HCT116 (cell line): Measurements from ENCODE around the gene EGF. TPM values are rescaled to one million over a fixed set of nuclear protein-coding genes. Genes with fewer than 3 reads are reported as not detected.

ENCODE experiments used
- ATAC-seq: fragments of 200-7000 bp; cut with Tn5 transposase; 2 replicates; pipeline ENCODE4 v1.9.1; 2020; ENCODE audit warnings: mild to moderate bottlenecking, moderate library complexity
- BruUV-seq: library from RNA; stranded (reverse); fragments of 400-500 nt; replicated peaks from 2 replicates; lab custom pipeline; 2021; lab: Mats Ljungman, UMichigan
- CTCF ChIA-PET: fragments of 300-600 bp; sonication (Branson Sonifier 250); formaldehyde crosslinking; loops from one replicate; lab custom pipeline; 2021; ENCODE audit warnings: antibody characterized with exemption; lab: Charles Lee
- POLR2A ChIA-PET: fragments of 300-600, 350-600 bp; sonication (Branson Sonifier 250); formaldehyde crosslinking; loops from one replicate; lab custom pipeline; 2021; ENCODE audit warnings: antibody characterized with exemption; lab: Charles Lee
- RAD21 ChIA-PET, 2 experiments: fragments of 300-600 bp; sonication (Branson Sonifier 250); formaldehyde crosslinking; loops; one replicate each; lab custom pipeline; 2023; ENCODE audit warnings: low total read pairs in 2 of 2; ENCODE audit not compliant: uncharacterized antibody in 2 of 2, unreplicated experiment in 2 of 2, low non-redundant PET in 1 of 2; lab: Charles Lee
- DNase-seq: peaks from one replicate; pipeline ENCODE4 v3.0.0-alpha.2; 2010; ENCODE audit warnings: low read depth, low spot score
- H2AFZ ChIP-seq: fragments of 200-600 bp; shearing (Covaris generic), sonication (generic); 2 replicates; pipeline ENCODE4 v1.6.1; 2017; ENCODE audit warnings: low read depth, mixed run types, mixed read lengths, antibody characterized with exemption, low read length; ENCODE audit not compliant: poor library complexity, severe bottlenecking
- H3K27ac ChIP-seq: 2 replicates; pipeline ENCODE4 v1.5.1; 2012; ENCODE audit warnings: low read depth, low read length
- H3K27me3 ChIP-seq: fragments of 200-600 bp; sonication (generic); 2 replicates; pipeline ENCODE4 v1.6.1; 2016; ENCODE audit warnings: mixed run types, low read length, mixed read lengths; ENCODE audit not compliant: insufficient read depth
- H3K36me3 ChIP-seq, 2 experiments: fragments of 200-500 bp in 1 of 2; fragments of 200-600 bp in 1 of 2; sonication (Bioruptor generic) in 1 of 2; sonication (generic) in 1 of 2; 2 replicates each; pipeline versions ENCODE4 v1.5.1 to v1.6.1; 2014 to 2016; ENCODE audit warnings: low read length in 2 of 2, inconsistent platforms in 1 of 2, mixed read lengths in 1 of 2, mixed run types in 1 of 2; ENCODE audit not compliant: insufficient read depth in 2 of 2, control insufficient read depth in 1 of 2
- H3K4me1 ChIP-seq, 2 experiments: fragments of 200-600 bp in 1 of 2; sonication (generic) in 1 of 2; 2 replicates each; pipeline versions ENCODE4 v1.5.1 to v1.6.1; 2012 to 2017; ENCODE audit warnings: low read length in 2 of 2, inconsistent platforms in 1 of 2, mild to moderate bottlenecking in 1 of 2, mixed read lengths in 1 of 2, mixed run types in 1 of 2, moderate library complexity in 1 of 2; ENCODE audit not compliant: insufficient read depth in 2 of 2, control insufficient read depth in 1 of 2
- H3K4me2 ChIP-seq: fragments of 200-600 bp; sonication (generic); 2 replicates; pipeline ENCODE4 v1.6.1; 2017; ENCODE audit warnings: mixed run types, low read length, mixed read lengths
- H3K4me3 ChIP-seq, 2 experiments: fragments of 200-600 bp in 1 of 2; sonication (generic) in 1 of 2; replicated peaks in 1 of 2; 2 replicates each; pipeline ENCODE4 v1.5.1; 2011 to 2016; ENCODE audit warnings: low read length in 2 of 2, control low read depth in 1 of 2, low read depth in 1 of 2, mild to moderate bottlenecking in 1 of 2, mixed read lengths in 1 of 2, mixed run types in 1 of 2
- H3K79me2 ChIP-seq: fragments of 200-600 bp; sonication (generic); 2 replicates; pipeline ENCODE4 v1.6.1; 2017; ENCODE audit warnings: mild to moderate bottlenecking, mixed run types, low read length, moderate library complexity, mixed read lengths; ENCODE audit not compliant: insufficient read depth
- H3K9ac ChIP-seq: fragments of 200-600 bp; sonication (generic); 2 replicates; pipeline ENCODE4 v1.6.1; 2016; ENCODE audit warnings: low read length, mixed read lengths
- H3K9me2 ChIP-seq: fragments of 200-600 bp; sonication (generic), shearing (Covaris generic); 2 replicates; pipeline ENCODE4 v1.6.1; 2017; ENCODE audit warnings: mixed run types, mild to moderate bottlenecking, moderate library complexity; ENCODE audit not compliant: insufficient read depth
- H3K9me3 ChIP-seq, 2 experiments: fragments of 200-500 bp in 1 of 2; fragments of 200-600 bp in 1 of 2; sonication (Bioruptor generic) in 1 of 2; sonication (generic) in 1 of 2; 2 replicates each; pipeline ENCODE4 v1.6.1; 2014 to 2017; ENCODE audit warnings: low read length in 2 of 2, mixed read lengths in 2 of 2, inconsistent platforms in 1 of 2, low read depth in 1 of 2, mild to moderate bottlenecking in 1 of 2, mixed run types in 1 of 2, moderate library complexity in 1 of 2; ENCODE audit not compliant: control insufficient read depth in 1 of 2, insufficient read depth in 1 of 2
- H4K20me1 ChIP-seq: fragments of 200-600 bp; sonication (generic), shearing (Covaris generic); 2 replicates; pipeline ENCODE4 v1.6.1; 2017; ENCODE audit warnings: mixed run types, mild to moderate bottlenecking, moderate library complexity; ENCODE audit not compliant: insufficient read depth
- CBX3 ChIP-seq: IDR thresholded peaks from 2 replicates; pipeline ENCODE4 v1.6.1; 2012; ENCODE audit warnings: low read depth
- CEBPB ChIP-seq: IDR thresholded peaks from 2 replicates; pipeline ENCODE4 v1.6.1; 2012; ENCODE audit warnings: low read depth
- EGR1 ChIP-seq: IDR thresholded peaks from 2 replicates; pipeline ENCODE4 v1.6.1; 2012; ENCODE audit warnings: low read depth
- ELF1 ChIP-seq: IDR thresholded peaks from 2 replicates; pipeline ENCODE4 v1.6.1; 2012; ENCODE audit warnings: low read depth, borderline replicate concordance
- FOSL1 ChIP-seq: IDR thresholded peaks from 2 replicates; pipeline ENCODE4 v1.6.1; 2012; ENCODE audit warnings: low read depth
- JUND ChIP-seq: IDR thresholded peaks from 2 replicates; pipeline ENCODE4 v1.6.1; 2012
- POLR2A ChIP-seq: IDR thresholded peaks from 2 replicates; pipeline ENCODE4 v1.7.0; 2011; ENCODE audit warnings: borderline replicate concordance; ENCODE audit not compliant: insufficient read depth, insufficient read length; ENCODE audit errors: extremely low read depth
- POLR2AphosphoS5 ChIP-seq: IDR thresholded peaks from 2 replicates; pipeline ENCODE4 v1.6.1; 2011; ENCODE audit warnings: mild to moderate bottlenecking, low read depth, low read length, moderate library complexity
- SIN3A ChIP-seq: IDR thresholded peaks from 2 replicates; pipeline ENCODE4 v1.6.1; 2012; ENCODE audit warnings: low read depth
- SP1 ChIP-seq: IDR thresholded peaks from 2 replicates; pipeline ENCODE4 v1.6.1; 2012; ENCODE audit warnings: low read depth
- SRF ChIP-seq: IDR thresholded peaks from 2 replicates; pipeline ENCODE4 v1.6.1; 2012; ENCODE audit warnings: low read depth
- TCF7L2 ChIP-seq: IDR thresholded peaks from 2 replicates; pipeline ENCODE4 v1.7.0; 2011; ENCODE audit warnings: borderline replicate concordance, inconsistent platforms; ENCODE audit not compliant: insufficient read depth, insufficient read length; ENCODE audit errors: extremely low read depth
- YY1 ChIP-seq: IDR thresholded peaks from 2 replicates; pipeline ENCODE4 v1.6.1; 2011; ENCODE audit warnings: low read length, low read depth, moderate library complexity, mild to moderate bottlenecking; ENCODE audit not compliant: insufficient replicate concordance; ENCODE audit errors: extremely low read depth
- intact Hi-C: fragments of 100-400 bp; cut with micrococcal nuclease; formaldehyde crosslinking; loops from 2 replicates; pipeline ENCODE4 v1.10.0; 2022
- total RNA-seq: library from RNA; stranded (reverse); gene quantifications from one replicate; pipeline ENCODE4 v1.2.1, GENCODE V29; 2021; ENCODE audit not compliant: unreplicated experiment
- TF ChIP-seq, protein P1 (sequence below), 3 experiments: fragments of 200-600 bp in 1 of 3; sonication (generic) in 1 of 3; IDR thresholded peaks in 2 of 3; conservative IDR thresholded peaks in 1 of 3; 2 replicates each; pipeline ENCODE4 v1.5.1; 2012 to 2017; ENCODE audit warnings: low read depth in 2 of 3, low read length in 2 of 3, antibody characterized with exemption in 1 of 3, borderline replicate concordance in 1 of 3, control low read depth in 1 of 3, mild to moderate bottlenecking in 1 of 3, mixed read lengths in 1 of 3, mixed run types in 1 of 3, moderate library complexity in 1 of 3; ENCODE audit not compliant: insufficient read depth in 1 of 3
- TF ChIP-seq, protein P2 (sequence below): IDR thresholded peaks from 2 replicates; pipeline ENCODE4 v1.6.1; 2012
- TF ChIP-seq, protein P3 (sequence below): IDR thresholded peaks from 2 replicates; pipeline ENCODE4 v1.6.1; 2011; ENCODE audit warnings: mild to moderate bottlenecking, low read length, moderate library complexity; ENCODE audit not compliant: insufficient replicate concordance; ENCODE audit errors: extremely low read depth

The EGF gene
- total RNA-seq, 1 experiment from 2014 or later = 0.57 TPM

DNA sequence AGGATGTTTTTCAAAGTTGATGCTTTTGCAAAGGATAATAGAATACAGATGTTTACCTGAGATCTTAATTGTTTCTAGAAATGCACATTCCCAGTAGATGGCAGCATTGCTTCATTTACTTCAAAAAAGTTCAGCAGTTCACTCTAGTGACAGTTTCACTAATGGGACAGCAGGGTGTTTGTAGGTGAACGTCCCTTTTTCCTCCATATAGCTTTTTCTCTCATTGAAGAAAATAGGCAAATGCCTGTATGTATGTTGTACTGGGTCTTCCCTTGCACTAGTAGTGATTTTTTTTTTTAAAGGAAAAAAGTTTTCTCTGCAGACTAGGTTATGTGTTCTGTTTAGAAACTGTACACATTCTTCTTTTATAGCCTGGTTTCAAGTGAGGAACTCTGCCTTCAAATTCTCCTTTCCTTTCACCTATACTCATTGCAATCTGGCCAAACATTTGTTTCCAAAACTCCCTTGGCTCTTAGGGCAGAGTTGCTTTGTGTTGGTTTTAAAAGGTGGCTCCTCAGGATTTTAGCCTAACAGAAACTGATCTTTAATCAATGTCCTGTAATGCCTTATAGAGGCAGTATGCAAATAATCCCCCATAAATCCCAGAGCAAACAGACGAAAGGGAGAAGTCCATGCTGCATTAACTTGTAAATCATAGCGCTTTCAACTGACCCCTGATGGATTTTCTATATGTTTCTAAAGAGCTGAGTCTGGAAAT, 86.3 kb downstream of the EGF start (continued):
- TF ChIP-seq, protein P1, sequence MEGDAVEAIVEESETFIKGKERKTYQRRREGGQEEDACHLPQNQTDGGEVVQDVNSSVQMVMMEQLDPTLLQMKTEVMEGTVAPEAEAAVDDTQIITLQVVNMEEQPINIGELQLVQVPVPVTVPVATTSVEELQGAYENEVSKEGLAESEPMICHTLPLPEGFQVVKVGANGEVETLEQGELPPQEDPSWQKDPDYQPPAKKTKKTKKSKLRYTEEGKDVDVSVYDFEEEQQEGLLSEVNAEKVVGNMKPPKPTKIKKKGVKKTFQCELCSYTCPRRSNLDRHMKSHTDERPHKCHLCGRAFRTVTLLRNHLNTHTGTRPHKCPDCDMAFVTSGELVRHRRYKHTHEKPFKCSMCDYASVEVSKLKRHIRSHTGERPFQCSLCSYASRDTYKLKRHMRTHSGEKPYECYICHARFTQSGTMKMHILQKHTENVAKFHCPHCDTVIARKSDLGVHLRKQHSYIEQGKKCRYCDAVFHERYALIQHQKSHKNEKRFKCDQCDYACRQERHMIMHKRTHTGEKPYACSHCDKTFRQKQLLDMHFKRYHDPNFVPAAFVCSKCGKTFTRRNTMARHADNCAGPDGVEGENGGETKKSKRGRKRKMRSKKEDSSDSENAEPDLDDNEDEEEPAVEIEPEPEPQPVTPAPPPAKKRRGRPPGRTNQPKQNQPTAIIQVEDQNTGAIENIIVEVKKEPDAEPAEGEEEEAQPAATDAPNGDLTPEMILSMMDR (IDR thresholded peaks at IDR 0.05 in 2 of 3, conservative IDR thresholded peaks at IDR 0.05 in 1 of 3; ENCODE audit: borderline replicate concordance in 1 of 3, insufficient read depth in 1 of 3, low read depth in 2 of 3, low read length in 2 of 3) = peak; percentile 48 to 93 (median 78)
- no peak for TF ChIP-seq POLR2A

DNA sequence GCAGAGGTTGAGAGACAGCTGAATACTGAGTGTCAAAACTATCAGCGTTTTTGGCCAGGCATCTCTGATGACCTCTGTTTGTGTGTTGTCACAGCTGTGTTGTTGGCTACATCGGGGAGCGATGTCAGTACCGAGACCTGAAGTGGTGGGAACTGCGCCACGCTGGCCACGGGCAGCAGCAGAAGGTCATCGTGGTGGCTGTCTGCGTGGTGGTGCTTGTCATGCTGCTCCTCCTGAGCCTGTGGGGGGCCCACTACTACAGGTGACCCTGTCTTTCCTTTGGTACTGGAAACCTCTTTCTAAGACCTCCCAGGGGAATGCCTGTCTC, 86.9 kb downstream of the EGF start:
- DNase-seq = no peak
- ATAC-seq = no peak
- RAD21 ChIA-PET = no interaction called here
- H3K27me3 ChIP-seq = no peaks in the 10 kb centered on the region
- H3K9ac ChIP-seq = no peak overlapping the region
- no peaks in the 10 kb centered on the region for H4K20me1 ChIP-seq
- H3K27ac ChIP-seq = no peak overlapping the region
- H3K4me3 ChIP-seq = no peak overlapping the region
- no peak overlapping the region for H2AFZ ChIP-seq
- H3K9me2 ChIP-seq = no peaks in the 10 kb centered on the region
- no peaks in the 10 kb centered on the region for H3K36me3 ChIP-seq
- intact Hi-C loops = loop anchor here (1.0 to 10.0 kb wide), 5 partner anchors 517 to 1935 kb away; no protein-coding TSS in a partner anchor
- CTCF ChIA-PET = interaction anchor here (1.2 to 3.4 kb wide), 6 partner anchors 344 to 586 kb away, joined by 5 to 37 read pairs (median 8); no protein-coding TSS in a partner anchor
- no TSS peak for BruUV-seq
- H3K4me2 ChIP-seq = no peak overlapping the region
- no peaks in the 10 kb centered on the region for H3K79me2 ChIP-seq
- POLR2A ChIA-PET = no interaction called here
- TF ChIP-seq TCF7L2 = no peak
- no peak for TF ChIP-seq JUND
- TF ChIP-seq POLR2A = no peak
- TF ChIP-seq, protein P2, sequence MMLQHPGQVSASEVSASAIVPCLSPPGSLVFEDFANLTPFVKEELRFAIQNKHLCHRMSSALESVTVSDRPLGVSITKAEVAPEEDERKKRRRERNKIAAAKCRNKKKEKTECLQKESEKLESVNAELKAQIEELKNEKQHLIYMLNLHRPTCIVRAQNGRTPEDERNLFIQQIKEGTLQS = no peak
- TF ChIP-seq CEBPB = no peak
- no peak for TF ChIP-seq CBX3
- no peak for TF ChIP-seq SP1
- TF ChIP-seq YY1 = no peak
- TF ChIP-seq POLR2AphosphoS5 = no peak
- TF ChIP-seq, protein P1 (IDR thresholded peaks at IDR 0.05 in 2 of 3, conservative IDR thresholded peaks at IDR 0.05 in 1 of 3; ENCODE audit: borderline replicate concordance in 1 of 3, insufficient read depth in 1 of 3, low read depth in 2 of 3, low read length in 2 of 3) = no peak
- no peak for TF ChIP-seq FOSL1
- no peak for TF ChIP-seq SRF
- TF ChIP-seq ELF1 = no peak
- no peak for TF ChIP-seq EGR1
- TF ChIP-seq, protein P3, sequence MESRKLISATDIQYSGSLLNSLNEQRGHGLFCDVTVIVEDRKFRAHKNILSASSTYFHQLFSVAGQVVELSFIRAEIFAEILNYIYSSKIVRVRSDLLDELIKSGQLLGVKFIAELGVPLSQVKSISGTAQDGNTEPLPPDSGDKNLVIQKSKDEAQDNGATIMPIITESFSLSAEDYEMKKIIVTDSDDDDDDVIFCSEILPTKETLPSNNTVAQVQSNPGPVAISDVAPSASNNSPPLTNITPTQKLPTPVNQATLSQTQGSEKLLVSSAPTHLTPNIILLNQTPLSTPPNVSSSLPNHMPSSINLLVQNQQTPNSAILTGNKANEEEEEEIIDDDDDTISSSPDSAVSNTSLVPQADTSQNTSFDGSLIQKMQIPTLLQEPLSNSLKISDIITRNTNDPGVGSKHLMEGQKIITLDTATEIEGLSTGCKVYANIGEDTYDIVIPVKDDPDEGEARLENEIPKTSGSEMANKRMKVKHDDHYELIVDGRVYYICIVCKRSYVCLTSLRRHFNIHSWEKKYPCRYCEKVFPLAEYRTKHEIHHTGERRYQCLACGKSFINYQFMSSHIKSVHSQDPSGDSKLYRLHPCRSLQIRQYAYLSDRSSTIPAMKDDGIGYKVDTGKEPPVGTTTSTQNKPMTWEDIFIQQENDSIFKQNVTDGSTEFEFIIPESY = no peak
- TF ChIP-seq SIN3A = no peak
- no peaks in the 10 kb centered on the region for H3K4me1 ChIP-seq
- H3K9me3 ChIP-seq = no peaks in the 10 kb centered on the region
